T-helper 2 cell treated with Interferon-gamma antibody and Interleukin-4, amounts not matched to agents 100 ng/mL and 5 ng/mL, for 36 hours (primary cell): ENCODE data around the gene LDLRAD1. TPM values are rescaled to one million over a fixed set of nuclear protein-coding genes. Genes with fewer than 3 reads are reported as not detected.

Experiments used
- total RNA-seq: library from RNA; stranded (reverse); gene quantifications from 2 replicates; pipeline ENCODE4 v1.2.3, GENCODE V29; 2022

The LDLRAD1 gene
- total RNA-seq, 1 donor from 2014 or later: not detected

Other genes with a start within 250 kb of the LDLRAD1 start
- gene NDC1, start 179.9 kb downstream of the LDLRAD1 start, total RNA-seq: 27.3 and 28.4 TPM in 2 replicates
- 15.3 and 16.7 TPM in 2 replicates for gene YIPF1, start 128.4 kb downstream of the LDLRAD1 start, total RNA-seq
- gene DIO1, start 124.0 kb downstream of the LDLRAD1 start, total RNA-seq: not detected in 2 replicates
- 61.6 and 66.9 TPM in 2 replicates for gene IFT25, start 72.5 kb downstream of the LDLRAD1 start, total RNA-seq
- gene LRRC42, start 71.8 kb downstream of the LDLRAD1 start, total RNA-seq: 19.2 and 23.4 TPM in 2 replicates
- 148 and 154 TPM in 2 replicates for gene TMEM59, start 35.0 kb upstream of the LDLRAD1 start, total RNA-seq
- gene TCEANC2, start 35.4 kb upstream of the LDLRAD1 start, total RNA-seq: 10.2 and 10.7 TPM in 2 replicates
- not detected in 2 replicates for gene CDCP2, start 134.8 kb upstream of the LDLRAD1 start, total RNA-seq
- 11.1 and 12.5 TPM in 2 replicates for gene CYB5RL, start 181.8 kb upstream of the LDLRAD1 start, total RNA-seq
- gene MRPL37, start 182.0 kb upstream of the LDLRAD1 start, total RNA-seq: 105 and 109 TPM in 2 replicates